HG03196 (cell line): ENCODE measurements around the gene DHX30.

ENCODE experiments used
- ATAC-seq: cut with Tn5 transposase; IDR thresholded peaks from one replicate; pipeline ENCODE4 v1.9.1; 2021; ENCODE audit not compliant: unreplicated experiment

The DHX30 gene

DNA sequence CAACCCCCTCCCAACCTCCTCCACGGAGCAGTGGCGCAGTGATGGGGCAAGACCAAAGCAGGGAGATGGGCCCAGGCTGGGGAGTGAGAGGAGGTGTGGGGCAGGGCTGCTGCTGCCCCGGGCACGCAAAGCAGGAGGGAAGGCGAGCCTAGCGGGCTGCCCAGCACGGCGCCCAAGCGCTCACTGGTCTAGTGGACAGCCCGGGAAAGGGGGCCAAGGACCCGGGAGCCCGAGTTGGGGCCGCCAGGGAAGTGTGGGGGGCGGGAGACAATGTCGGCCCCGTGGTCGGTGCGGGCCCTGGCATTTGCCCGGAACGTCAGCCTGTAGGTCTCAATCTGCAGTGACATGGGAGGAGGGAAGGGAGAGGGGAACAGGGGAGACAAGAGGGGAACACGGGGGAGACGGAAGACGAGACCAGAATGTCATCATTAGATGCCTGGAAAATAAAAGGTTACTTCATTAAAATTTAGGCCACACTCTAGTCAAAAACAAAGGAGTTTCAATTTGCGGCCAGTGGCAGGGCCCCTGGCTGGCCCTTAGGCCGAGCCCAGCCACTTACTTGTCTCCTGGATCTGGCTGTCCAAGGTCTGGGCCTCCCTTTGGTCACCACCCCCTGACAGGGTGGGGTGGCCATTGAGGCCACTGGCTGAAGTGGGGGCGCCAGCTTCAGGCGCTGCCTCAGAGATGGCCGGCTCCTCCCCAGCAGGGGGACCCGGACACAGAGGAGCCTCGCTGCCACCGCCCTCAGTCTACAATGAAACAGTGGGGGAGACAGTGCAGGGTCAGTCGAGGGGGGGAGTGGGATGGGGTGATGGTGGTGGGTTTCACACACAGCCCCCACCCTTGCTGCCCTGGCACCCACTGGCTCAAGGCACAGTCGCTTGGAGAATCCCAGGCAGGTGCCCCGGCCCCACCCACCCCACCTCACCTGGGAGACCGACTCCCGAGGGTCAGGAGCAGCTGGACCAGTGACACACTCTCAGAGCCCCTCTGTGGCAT lies 50.0 kb downstream of the DHX30 start:
- no peak for ATAC-seq

DNA sequence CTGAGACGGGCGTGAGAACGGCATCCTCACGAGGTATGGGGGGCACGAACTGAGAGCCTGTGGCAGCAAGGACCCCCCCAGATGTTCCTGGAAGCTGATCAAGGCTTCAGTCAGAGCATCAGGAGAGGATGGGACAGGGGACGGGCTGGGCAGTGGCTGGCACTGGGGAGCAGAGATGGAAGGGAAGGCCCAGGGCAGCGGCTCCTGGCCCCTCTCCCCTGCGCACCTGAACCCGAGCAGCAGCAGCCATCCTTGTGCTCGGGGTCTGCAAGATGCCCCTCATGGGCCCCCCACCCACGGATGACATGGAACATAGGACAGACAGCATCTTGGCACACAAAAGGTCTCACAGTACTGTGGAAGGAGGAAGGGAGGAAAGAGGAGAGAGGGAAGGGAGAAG lies 51.3 kb downstream of the DHX30 start:
- ATAC-seq: no peak

DNA sequence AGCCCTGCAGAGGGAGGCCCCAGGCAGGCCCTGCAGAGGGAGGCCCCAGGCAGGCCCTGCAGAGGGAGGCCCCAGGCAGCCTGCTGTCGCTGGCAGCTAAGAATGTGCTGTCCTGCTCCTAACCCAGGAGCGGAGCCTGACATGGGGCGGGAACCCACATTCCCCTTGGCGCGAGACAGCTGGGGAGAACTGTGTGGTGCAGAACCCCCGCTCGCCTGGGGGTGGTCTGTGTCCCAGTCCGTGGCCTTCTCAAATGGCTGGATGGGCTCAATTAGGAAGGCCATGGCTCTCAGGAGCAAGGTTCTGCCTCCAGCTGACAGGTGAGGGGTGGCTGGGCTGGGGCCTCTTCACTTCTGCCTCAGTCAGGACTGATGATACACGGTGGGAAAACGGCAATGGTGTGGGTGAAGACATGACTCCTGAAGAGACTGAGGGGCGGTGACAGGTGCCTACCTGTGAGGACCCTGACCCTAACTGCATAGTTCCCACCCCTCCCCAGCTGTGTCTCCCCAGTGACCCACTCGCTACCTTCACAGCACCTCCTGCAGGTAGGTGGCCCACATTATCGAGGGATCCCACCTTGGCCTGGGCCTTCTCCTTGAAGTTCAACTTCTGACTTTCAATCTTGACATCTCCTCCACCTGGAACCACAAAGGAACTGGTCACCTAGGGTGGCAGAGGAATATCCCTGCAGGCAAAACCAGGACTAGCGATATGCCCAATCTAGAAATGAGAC lies 52.0 kb downstream of the DHX30 start:
- ATAC-seq: no peak

DNA sequence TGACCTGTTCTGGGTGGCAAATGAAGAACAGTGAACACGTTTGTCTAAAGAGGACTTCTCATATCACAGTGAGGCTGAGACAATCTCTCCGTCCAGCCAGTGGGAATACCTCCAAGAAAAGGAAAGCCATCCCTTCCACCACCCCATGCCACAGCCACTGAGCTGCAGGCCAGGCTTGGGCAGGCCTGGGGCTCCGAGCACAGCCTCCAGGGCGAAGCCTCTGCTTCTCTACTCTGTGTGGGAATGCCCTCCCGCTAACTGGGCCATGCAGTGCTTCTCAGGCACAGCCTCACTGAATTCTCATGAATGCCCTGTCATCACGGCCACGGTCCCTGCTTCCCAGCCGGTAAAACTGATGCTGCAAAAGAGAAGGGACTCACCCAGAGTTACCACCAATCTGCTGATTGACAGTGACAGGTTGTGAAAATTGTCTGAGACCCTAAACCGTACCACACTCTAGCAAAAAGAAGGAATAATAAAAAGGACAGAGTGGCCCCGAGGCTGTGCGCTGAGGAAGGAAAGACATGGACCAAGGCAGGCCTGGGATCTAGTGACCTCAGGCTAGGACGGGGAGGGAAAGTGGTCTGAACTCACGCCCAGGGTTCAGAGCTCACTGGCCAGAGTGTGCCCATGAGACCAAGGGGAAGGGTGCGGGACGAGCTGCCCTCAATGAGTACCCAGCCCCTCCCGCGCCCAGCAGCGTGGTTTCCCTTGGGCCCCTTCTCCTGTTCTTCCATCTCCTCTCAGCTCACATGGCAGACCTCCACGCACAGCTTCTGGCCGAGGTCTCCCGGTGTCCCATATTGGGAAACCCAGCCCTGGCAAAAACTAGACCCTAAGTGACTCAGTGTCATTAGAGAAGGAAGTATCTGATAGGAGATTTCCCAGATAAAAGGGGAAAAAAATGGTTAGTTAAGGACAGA lies 52.8 kb downstream of the DHX30 start:
- no peak for ATAC-seq

DNA sequence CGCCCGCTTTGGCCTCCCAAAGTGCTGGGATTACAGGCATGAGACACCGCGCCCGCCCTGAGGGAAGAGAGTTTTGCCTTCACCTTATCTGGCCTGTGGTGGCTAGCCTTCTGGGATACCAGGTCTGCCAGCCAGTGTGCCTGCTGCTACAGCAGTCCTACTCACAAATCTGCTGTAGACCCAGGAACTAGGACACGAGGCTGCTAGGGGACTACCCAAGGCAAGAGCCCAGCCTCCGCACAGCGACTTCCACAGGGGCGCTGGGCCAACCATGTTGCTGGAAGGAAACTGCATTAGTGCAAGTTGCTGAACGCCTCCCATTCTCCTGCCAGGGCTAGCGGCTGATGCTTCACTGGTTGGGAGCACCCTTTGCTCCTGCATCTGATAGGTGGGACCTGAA lies 53.7 kb downstream of the DHX30 start:
- ATAC-seq: no peak

DNA sequence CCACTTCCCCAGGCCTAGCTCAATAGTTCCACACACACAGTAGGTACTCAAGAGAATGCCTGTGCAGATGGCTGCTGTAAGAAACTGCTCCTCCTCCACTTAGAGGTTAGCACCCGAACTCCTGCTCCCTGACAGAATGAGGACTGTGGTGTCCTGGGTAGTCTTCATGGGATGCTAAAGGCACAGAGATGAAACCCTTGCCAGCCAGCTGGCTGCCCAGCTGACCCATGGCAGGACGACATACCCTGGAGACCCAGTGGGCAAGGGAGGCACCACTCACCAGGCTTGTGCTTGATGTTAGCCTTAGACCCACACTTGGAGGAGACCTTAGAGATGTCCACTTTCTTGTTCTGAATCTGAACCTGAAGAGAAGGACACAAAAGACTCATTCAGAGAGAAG lies 54.2 kb downstream of the DHX30 start:
- ATAC-seq: no peak

DNA sequence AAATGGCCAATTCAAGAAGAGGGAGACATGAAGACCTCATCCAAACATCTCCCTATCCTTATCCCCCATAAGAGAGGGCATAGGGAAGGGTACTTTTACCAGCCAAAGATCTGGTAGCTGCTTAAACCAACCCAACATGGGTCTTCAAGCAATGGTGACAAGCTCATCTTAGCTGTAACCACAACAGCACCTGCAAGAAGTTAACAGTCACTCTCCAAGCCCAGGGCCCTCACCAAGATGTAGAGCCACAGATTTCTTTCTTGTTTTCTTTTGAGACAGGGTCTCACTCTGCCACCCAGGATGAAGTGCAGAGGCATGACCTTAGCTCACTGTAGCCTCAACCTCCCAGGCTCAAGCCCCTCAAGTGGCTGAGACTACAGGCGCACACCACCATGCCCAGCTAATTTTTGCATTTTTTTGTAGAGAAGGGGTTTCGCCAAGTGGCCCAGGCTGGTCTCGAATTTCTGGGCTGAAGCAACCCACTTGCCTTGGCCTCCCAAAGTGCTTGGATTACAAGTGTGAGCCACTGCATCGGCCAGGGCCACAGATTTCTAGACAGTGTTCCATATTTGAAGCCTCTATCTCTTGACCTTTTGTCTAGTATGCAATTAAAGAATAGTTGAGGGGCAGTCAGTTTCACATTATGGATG lies 57.1 kb downstream of the DHX30 start:
- ATAC-seq: no peak

DNA sequence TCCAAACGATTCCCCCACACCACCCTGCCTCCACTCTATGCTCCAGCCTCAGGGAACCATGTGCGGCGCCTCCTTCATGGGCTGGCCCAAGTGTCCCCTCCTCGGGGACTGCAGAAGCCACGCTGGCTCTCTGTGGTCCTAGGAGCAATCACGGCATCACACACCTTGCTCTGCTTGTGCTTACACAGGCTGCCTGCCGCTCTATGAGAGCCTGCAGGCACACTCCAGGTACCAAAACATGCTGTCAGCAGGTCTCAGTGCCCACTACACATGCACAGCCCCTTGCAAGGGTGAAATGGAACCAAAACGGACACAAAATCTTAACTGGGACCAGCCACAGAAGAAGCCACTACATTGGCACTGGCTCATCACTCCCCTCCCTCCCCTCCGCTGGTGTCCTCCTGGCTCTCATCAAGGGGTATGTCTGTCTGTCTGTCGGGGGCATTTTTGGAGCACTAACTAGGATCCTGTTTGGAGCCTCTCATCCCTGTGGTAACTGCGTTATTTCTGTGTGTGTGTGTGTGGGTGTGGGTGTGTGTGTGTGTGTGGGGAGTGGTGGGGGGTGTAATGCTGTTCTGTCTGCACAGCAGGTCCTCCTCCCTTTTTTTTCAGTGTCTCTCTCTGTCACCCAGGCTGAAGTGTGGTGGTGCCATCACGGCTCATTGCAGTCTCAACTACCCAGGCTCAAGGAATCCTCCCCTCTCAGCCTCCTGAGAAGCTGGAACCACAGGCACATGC lies 60.6 kb downstream of the DHX30 start:
- no peak for ATAC-seq

DNA sequence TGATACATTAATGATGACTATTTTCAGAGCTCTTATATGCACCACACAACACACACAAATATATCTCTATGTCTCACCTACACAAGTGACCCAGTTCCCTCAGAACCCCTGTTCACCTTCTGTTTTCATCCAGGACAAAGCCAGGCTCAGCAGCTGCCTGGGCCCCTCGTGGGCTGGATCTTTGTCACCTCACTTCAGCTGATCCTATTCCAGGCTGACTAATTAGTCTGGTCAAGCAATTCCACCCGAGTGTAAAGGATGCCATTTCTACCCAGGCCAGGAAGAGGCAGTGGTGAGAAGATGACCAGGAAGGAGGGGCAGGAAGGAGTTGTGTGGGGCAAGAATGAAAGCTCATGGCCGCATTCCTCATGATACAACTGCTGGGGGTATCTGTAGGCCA lies 62.3 kb downstream of the DHX30 start:
- ATAC-seq: no peak

DNA sequence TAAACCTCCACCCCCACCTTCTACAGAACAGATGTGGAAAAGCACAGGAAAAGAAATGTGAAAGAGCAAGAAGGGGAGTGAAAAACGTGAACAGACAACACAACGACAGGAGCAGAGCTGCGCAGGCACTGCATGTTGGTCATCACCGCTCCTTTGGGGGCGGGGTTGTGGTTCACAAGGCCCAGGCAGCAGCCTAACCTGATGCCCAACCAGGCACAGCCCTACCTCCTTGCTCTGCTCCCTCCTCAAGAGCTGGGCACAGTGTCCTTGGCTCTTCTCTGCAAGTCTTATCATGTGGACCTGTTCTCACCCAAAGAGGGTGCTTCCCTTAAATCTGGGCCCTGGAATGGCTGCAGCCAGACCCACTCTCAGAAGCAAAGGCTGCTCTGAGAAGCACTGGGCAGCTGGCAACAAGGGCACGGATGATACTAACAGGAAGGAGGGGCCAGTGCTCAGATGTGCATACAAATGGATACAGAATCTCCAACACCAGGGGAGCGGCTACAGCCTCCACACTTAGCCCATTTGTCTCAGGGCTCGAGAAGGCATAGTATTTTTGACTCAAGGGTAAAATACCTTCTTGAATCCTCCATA lies 64.6 kb downstream of the DHX30 start:
- ATAC-seq: no peak

DNA sequence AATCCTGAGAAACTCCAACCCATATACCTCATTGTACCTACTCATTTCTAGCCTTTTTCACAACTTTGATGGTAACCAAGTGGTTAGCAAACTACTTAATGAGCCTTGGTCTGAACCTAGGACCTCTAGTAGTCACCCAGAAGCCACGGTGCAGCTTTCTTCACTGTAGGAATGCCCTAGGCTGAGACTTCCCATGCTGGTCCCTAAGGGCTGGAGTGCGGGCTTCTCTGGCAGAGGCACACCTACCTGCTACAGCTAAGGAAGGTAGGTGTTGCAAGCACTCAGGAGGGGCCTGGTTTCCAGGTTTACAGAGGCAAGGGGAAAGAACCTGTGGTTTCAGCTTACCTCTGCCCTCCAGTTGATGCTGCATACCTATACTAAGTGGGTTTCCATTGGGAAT lies 65.4 kb downstream of the DHX30 start:
- ATAC-seq: no peak

DNA sequence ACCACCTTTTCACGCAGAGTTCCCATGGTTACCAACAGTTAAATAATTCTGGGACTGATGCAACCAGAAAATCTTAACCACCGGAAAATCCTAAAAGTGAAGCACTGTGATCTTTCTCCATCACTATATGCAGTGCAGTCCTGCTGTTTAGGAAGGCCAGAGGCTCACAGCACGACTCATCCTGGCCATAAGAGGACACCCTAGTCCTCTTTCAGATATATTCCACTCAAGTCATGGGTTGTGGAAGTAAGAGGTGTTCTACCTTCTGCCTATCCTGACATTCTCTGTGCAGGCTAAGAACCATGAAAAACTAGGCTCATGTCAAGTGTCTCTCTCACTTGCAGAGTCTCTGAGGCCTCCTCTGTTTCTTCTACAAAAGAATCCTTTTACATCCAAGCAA lies 67.2 kb downstream of the DHX30 start:
- ATAC-seq: no peak

DNA sequence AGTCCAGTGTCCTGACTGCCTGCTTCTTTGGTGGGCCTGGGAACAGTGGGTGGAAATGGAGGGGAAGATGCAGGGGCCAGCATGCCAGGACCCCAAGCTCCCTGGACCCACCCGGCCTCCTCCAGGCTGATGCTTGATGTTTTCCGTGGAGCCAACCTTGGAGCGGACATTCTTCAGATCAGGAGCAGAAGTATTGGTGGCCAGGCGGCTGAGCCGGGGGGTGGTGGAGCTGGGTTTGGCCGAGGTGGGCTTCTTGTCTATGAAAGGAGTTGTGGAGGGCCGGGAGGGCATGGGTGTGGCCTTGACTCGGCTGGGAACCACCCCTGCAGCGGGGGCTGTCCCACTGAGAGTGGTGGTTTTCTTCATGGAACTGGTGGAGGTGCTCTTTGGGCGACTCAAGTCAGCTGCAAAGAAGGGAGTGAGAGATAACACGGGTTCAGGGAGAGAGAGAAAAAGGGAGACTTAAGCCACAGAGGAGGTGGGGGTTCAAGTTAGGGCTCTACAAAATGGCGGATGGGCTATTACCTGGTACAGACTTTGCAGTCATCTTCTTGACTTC lies 67.8 kb downstream of the DHX30 start:
- no peak for ATAC-seq

DNA sequence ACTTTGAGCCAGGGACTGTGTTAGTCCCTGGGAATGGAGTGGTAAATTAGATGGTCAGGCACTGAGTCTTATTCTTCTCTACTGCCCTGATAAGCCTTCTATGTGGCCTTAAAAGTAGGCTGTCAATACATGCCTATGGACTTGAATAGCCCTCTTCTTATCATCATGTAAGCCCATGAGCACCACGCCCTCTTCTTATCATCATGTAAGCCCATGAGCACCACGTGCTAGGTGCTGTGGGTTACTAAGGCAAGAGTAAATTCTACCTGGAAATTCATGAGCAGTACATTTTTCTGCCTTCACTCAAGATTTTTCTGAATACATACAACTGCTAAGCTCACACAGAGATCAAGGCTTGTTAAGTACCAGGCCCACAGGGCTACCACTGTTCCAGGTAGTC lies 68.5 kb downstream of the DHX30 start:
- no peak for ATAC-seq

DNA sequence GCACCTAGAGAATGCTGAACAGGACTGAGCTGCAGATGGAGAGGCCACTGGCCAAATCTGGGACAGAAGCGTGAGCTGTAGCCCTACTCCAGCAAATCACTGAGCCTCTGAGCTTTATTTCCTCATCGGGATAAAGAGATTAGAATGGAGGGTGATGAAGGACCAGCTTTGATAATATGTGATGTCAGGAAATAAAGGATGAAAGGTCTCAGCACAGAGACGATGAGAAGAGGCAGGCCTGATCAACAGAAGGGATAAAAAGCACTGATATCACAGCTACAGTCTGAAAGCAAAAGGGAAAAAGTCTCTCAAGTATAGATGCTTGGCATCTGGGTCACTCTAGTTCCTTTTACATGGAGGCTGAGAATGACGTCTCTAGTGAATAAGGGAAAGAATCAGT lies 70.0 kb downstream of the DHX30 start:
- ATAC-seq: no peak

DNA sequence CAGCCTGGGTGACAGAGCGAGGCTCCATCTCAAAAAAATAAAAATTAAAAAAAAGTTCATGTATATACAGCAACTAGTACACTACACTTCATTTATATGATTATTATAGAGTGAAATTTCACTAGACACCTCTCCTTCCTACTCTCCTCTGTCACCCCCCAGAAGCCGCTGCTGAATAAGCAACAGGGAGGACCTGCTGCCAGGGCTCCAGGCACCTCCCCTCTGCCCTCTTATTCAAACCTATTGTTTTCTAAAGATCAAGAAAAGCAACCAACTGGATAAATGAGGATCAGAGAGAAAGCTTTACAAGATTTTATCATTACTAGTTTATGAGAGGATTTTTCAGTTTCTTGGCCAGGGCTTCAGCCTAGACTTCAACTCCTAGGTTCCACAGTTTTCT lies 71.5 kb downstream of the DHX30 start:
- ATAC-seq: no peak

DNA sequence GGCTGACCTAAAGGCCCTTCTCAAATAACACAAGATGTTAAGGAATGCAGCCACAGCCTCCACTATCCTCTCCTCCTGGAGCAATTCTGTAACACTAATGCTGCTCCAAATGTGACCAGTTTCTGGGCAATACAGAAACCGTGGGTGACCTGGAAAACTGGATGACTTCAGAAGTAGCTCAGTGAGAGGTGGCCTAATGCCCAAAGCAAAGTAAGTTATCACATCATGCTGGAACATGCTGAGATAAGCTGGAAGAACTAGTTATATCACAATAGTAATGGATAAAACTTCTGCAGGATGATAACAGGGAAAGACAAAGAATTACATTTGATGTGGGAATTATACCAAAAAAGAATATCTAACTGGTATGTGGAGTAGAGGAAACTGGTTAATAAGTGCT lies 72.0 kb downstream of the DHX30 start:
- no peak for ATAC-seq

DNA sequence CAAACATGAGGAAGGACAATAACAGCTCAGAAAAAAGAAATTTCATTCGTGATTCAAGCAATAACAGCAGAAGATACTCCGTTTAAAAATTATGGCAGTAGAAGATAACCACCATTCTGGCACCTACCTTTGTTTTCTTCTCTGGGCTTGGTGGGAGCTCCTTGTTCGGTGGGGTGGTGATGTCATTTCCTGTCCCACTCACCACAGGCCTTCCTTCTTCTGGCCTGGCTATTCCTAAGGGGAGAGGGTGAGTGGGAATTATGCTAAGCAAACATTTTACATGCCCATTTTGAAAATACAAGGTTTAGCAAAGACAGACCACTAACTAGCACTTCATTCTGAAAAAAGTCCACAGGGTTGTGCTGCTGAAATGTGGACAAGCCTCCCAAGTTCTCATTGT lies 74.4 kb downstream of the DHX30 start:
- ATAC-seq: no peak

DNA sequence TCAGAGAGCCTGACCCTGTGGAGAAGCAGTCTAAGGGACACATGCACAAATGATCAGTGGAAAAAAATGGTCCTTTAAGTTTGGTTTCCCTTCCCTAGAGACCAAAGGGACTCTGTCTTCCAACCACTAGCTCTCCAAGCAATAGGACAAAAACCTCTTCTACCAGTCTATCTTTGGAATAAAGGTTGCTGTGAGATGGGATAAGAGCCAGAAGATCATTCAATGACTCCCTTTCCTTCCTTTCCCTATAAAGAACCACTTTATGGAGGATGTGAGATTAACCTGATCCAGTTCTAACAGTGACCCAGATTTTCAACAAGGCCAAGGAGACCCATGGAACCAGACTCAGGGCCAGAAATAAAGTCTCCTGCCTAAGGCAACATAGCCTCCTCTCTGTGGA lies 74.8 kb downstream of the DHX30 start:
- no peak for ATAC-seq
